ENCODE data around the gene SP4. TPM values are rescaled to one million over a fixed set of nuclear protein-coding genes. Genes with fewer than 3 reads are reported as not detected.

Gene SP4
- total RNA-seq, 2 experiments from 2014 or later = 15.8 to 17.0 TPM

- Histone ChIP-seq H3K9me3 (ENCODE audit: low read length) (no peaks in the 10 kb centered on the region), H3K79me2 (ENCODE audit: insufficient read depth, low read depth, low read length) (peaks cover 13% of the 10 kb centered on the region; the same call in 1 of the 2 replicates), H2AFZ (ENCODE audit: low read length) (peak overlapping the region; percentile 99), H3K4me2 (ENCODE audit: low read length) (peak overlapping the region; percentile 97), H3K4me1 (ENCODE audit: insufficient read depth, low read length, poor library complexity, severe bottlenecking) (peaks cover 34% of the 10 kb centered on the region), H3K36me3 (ENCODE audit: insufficient read depth, low read length) (peaks cover 18% of the 10 kb centered on the region; the same call in 1 of the 2 replicates), H3K9me2 (ENCODE audit: insufficient read depth, low read length) (no peaks in the 10 kb centered on the region), H3K27ac (ENCODE audit: low read depth, low read length, poor library complexity, severe bottlenecking) (peak overlapping the region; percentile 50), H4K20me1 (ENCODE audit: insufficient read depth, low read length) (peaks cover 12% of the 10 kb centered on the region; the same call in 1 of the 2 replicates), H3K4me3 (ENCODE audit: low read depth, low read length, poor library complexity, severe bottlenecking) (peak overlapping the region; percentile 64)
- no peak for DNase-seq (ENCODE audit: low spot score)
- CTCF ChIA-PET (ENCODE audit: unreplicated experiment) = interaction anchor here (0.6 to 1.4 kb wide), 2 partner anchors 17 to 1595 kb away, joined by 3 to 5 read pairs; no protein-coding TSS in a partner anchor
- POLR2A ChIA-PET = interaction anchor here (0.5 to 1.4 kb wide), 13 partner anchors 11 to 1757 kb away, joined by 3 to 8 read pairs (median 3); no protein-coding TSS in a partner anchor
- BruUV-seq (replicated peaks) = no TSS peak
- intact Hi-C loops (cut with micrococcal nuclease; ENCODE audit: unreplicated experiment) = loop anchor here (1.0 to 10.0 kb wide), 4 partner anchors 518 to 1758 kb away; partner anchors contain the start of genes CDCA7L and NUP42
- TF ChIP-seq EZH2phosphoT487 (IDR thresholded peaks at IDR 0.05; ENCODE audit: borderline replicate concordance, low read depth, low read length) (no peak), CTCF (conservative IDR thresholded peaks at IDR 0.05; ENCODE audit: low read length) (0 out of 2 replicates have a peak, but pooled peaks have one; percentile 21)
Measured at GRCh38 chr7:21426286-21427181, 1.3 kb upstream of the SP4 start.

- DNase-seq (ENCODE audit: low spot score) = peak; percentile 98
- Histone ChIP-seq H3K79me2 (ENCODE audit: insufficient read depth, low read depth, low read length) (peaks cover 21% of the 10 kb centered on the region), H3K9me2 (ENCODE audit: insufficient read depth, low read length) (no peaks in the 10 kb centered on the region), H3K4me3 (ENCODE audit: low read depth, low read length, poor library complexity, severe bottlenecking) (peak overlapping the region; percentile 88), H2AFZ (ENCODE audit: low read length) (peak overlapping the region; percentile 86; the same call in 1 of the 2 replicates), H3K9me3 (ENCODE audit: low read length) (no peaks in the 10 kb centered on the region), H3K4me2 (ENCODE audit: low read length) (peak overlapping the region; percentile 97), H3K27ac (ENCODE audit: low read depth, low read length, poor library complexity, severe bottlenecking) (peak overlapping the region; percentile 86), H3K36me3 (ENCODE audit: insufficient read depth, low read length) (peaks cover 18% of the 10 kb centered on the region; the same call in 1 of the 2 replicates), H3K4me1 (ENCODE audit: insufficient read depth, low read length, poor library complexity, severe bottlenecking) (peaks cover 42% of the 10 kb centered on the region), H4K20me1 (ENCODE audit: insufficient read depth, low read length) (peaks cover 14% of the 10 kb centered on the region; the same call in 1 of the 2 replicates)
- TF ChIP-seq EZH2phosphoT487 (IDR thresholded peaks at IDR 0.05; ENCODE audit: borderline replicate concordance, low read depth, low read length) = no peak
- TF ChIP-seq CTCF (conservative IDR thresholded peaks at IDR 0.05; ENCODE audit: low read length) = no peak
- BruUV-seq (replicated peaks) = no TSS peak
- CTCF ChIA-PET (ENCODE audit: unreplicated experiment) = interaction anchor here (0.6 kb wide), 1 partner anchor 1594 kb away, joined by 5 read pairs; no protein-coding TSS in a partner anchor
- POLR2A ChIA-PET = interaction anchor here (0.6 to 1.2 kb wide), 10 partner anchors 18 to 1756 kb away, joined by 3 to 8 read pairs (median 3); no protein-coding TSS in a partner anchor
- intact Hi-C loops (cut with micrococcal nuclease; ENCODE audit: unreplicated experiment) = loop anchor here (1.0 to 10.0 kb wide), 4 partner anchors 517 to 1757 kb away; partner anchors contain the start of genes CDCA7L and NUP42
Measured at GRCh38 chr7:21427182-21427870, 557 bp upstream of the SP4 start.
